CMK (cell line): Measurements from ENCODE around the gene KCNJ6.

ENCODE experiments used
- DNase-seq: peaks from one replicate; pipeline ENCODE4 v3.0.0-alpha.2; 2010; ENCODE audit warnings: low read depth

Gene KCNJ6

DNA sequence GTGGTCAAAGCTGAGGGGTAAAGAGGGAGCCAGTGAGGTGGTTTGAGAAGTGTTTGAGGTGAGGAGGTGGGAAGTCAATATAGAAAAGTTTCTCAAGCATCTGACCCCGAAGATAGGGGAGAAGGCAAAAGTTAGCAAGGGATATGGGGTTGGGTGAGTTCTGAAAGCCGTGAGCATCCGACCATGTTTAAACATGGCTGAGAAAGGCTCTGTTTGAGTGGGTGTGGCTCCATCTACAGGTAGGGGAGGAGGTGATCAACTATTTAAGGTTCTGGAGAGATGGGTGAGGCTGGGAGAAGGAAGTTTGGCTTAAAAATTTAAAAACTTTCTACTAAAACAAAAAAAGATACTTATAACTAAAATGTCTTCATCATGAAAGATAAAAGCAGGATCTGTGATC, 273.8 kb downstream of the KCNJ6 start:
- no peak for DNase-seq

DNA sequence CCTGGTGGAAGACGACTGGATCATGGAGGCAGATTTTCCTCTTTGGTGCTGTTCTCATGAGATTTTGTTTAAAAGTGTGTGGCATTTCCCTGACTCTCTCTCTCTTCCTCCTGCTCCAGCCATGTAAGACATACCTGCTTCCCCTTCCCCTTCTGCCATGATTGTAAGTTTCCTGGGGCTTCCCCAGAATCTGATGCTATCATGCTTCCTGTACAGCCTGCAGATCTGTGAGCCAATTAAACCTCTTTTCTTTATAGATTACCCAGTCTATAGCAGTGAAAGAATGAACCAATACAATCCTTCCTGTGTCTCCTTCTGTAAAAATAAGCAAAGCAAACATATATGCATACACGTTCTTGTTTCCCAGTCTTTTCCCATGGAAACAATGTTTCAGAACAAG, 276.5 kb downstream of the KCNJ6 start:
- no peak for DNase-seq

DNA sequence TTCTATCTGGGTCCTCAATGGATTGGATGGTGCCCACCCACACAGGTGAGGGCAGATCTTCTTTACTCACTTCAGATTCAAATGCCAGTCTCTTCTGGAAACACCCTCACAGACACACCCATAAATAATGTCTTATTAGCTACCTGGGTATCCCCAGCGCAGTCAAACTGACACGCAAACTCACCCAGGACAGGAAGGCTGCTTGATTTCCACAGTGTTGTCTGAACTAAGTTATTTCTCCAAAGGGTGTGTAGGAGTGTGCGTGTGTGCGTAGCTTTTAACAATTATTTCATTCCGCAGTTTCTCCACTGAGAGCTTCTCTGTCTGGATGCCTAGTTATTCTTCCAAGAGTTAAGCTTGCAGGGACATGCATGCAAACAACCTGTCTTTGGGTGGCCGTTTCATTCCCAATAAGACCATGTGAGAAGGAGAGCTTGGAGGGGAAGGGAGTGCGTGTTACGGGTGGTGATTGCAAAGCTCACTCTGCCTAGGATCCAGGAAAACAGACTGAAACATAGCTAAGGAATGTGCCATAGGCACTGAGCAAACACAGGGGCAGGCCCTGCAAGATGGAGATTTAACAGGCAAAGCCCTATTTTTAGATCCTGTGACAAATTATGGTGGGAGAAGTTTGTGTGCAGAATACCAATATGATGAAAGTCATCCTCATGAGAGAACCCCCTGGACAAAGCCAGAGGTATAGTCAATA, 280.0 kb downstream of the KCNJ6 start:
- DNase-seq = no peak

DNA sequence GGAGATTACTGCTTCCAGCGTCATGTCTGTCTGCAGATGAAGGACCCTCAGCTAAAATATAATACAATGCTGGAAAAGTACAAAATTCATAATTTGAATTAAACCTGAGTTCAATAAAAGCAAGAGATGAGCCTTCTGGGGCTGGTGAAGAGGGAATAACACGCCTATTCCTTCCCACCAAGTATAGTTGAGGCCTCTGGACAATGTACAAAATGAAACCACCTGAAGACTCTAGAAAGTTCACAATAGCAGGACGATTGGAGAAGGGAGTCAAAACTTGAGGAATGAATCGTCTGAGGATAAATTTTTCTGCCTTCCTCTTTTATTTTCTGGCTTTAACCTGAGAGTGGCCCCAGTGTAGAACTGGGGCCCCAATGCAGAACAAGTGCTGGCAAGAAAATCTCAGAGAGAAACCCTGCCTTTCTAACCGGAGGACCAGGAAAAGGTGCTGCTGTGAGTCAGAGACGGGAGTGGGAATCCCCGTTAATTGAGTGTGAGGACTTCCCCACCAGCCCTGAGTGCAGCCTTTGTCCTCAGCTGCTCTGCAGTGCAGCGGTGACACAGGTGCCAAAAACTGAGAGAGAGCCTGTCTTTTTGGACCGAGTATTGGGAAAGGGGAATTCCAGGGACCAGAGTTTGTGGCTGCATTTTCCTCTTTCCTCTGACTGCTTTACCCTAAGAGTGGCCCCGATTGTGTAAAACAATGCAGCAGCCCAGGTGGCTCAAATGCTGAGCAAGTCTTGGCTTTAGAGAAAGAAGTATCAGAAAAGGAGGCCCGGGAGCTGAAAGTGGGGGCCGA, 284.7 kb downstream of the KCNJ6 start:
- DNase-seq = no peak

DNA sequence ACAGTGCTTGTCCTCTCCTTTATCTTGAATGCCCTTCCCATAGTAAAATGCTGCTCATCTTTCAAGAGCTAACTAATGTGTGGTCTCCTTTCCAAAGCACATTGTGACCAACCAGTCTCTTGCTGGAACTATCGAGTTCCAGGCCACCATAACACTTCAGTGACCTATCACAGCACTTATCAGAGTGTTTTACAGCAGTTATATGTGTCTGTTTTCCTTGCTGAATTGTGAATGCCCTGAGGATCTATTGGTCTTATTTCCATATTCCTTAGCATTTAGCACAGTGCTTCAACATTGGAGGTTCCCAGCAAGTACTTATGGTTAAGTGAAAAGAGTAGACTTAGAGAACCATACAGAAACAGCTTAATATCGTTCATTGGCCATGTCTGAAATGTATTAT, 285.4 kb downstream of the KCNJ6 start:
- no peak for DNase-seq

DNA sequence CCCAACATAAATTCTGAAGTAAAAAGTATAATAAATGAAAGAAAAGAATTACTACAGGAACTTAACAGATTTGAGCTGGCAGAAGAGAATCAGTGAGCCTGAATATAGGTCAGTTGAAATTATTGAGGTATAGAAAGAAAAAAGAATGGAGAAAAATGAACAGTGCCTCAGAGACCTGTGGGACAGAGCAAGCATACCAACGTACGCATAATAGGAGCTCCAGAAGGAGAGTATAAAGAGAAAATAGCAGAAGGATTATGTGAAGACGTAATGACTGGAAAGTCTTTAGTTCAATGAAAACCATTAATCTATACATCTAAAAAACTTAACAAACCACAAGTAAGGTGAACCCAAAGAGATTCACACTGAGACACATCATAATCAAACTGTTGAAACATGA, 287.9 kb downstream of the KCNJ6 start:
- no peak for DNase-seq

DNA sequence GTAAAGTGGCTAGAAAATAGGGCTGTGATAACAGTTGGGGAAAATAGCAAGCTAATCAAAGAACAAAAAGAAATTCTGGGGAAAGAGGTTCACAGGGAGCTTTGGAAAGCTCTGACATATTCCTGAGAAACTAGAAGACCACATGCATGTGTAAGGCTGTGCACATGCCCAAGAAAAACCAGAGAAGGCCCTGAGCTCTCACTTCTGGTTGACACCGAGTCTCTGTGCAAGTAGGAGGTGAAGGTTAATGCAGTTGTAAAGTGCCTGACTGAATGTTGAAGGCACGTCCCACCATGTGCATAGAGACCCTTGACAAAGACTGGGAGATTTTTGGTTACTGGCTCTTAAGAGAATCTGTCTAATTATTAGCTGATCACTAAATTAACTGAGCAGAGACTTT, 288.7 kb downstream of the KCNJ6 start:
- DNase-seq = no peak

DNA sequence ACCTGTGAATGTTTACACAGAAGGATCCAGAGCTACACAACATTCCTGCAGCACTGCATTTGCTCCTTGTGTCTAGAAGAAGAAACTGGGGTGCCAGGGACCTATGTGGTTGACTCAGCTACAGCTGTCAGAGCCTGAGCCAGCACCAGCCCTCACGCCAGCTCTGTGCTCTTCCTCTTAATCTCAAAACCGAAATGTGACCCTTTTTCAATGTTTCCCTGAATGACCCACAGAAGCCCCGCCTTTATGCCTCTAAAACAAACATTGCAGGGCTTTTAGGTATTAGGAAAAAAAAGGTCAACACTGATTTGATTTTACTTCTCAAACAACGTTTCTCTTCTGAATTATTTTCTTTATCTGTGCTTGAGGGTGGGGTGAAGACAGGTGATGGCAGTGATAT, 289.2 kb downstream of the KCNJ6 start:
- DNase-seq = no peak

DNA sequence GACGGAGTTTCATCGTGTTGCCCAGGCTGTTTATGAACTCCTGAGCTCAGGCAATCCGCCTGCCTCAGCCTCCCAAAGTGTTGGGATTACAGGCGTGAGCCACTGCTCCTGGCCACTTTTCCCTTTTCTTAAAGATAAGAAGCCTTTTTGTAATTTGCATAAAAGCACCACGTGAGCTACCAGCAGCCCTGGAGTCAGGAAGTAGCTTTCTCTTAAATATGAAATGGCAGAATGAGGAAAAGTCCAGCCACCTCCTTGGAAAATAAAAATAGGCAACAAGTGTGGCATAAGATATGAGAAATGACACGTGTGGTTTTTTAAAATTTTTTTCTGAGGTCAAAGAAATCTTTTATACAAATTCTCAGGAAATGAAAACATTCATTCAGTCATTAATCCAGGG, 289.9 kb downstream of the KCNJ6 start:
- no peak for DNase-seq

DNA sequence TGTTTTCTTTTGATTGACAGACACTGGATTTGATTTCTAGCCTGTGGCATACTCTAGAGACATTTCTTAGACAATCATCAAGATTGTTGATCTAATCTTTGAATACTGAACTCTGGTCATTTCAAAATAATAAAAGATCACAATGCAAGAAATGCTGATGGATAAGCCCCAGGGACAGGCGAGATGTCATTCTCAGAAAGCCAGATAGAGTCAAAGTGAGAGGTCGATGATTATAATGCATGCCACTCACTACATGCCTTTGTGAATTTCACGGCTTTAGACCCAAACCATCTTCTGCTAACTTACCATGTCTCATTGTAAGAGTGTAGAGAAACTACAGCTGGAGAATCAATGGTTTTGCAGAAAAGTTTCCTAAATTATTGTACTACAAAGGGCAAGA, 292.6 kb downstream of the KCNJ6 start:
- DNase-seq = no peak

DNA sequence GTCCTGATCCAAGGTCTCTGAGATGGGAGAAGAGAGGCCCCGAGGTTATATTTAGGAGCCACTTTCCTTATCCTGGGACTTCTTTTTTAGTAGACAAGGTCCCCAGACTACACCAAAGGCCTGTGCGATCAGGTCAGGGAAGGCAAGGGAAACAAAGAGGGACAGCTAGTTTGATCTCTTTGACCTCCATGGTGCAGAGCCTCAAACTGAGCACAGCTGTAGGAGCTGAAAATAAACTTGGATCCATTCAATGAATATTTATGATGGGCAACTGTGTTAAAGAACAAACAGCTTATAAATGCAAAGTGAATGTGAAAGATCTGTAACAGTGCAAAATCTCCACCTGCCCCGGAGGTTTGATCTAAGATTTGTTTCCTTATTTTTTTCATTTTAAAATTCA, 293.1 kb downstream of the KCNJ6 start:
- no peak for DNase-seq

DNA sequence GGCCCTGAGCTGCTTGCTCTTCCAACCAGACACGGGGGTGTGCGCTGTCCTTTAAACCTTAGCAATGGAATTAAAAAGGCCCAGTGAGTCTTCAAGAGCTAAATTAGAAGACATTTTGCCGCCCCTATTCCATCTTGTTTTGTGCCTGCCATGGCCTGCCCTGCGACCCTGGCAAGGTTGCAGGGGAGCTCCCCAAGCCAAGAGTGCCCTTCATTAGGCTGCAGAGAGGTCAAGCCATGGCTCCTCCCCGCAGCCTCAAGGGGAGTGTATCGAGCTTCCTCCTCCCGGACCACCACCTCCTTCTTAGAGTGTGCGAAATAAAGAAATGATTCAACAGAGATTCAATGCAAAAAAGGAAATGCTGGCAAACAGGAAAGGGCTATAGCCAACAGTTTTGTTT, 293.5 kb downstream of the KCNJ6 start:
- DNase-seq = no peak

DNA sequence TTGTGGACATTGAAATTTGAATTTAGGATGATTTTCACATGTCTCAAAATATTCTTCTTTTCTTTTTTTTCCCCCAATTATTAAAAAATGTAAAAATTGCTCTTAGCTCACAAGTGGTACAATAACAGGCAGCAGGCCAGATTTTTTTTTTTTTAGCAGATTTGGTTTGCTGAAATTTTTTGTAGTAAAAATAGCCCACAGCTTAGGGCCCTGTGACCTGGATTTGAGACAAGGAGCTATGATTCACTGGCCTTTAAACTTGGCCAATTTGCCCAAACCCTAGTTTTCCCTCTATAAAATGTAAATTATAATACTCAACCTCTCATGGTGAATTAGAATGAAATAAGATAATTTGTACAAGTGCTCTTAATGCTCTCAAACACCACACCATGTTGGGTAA, 295.9 kb downstream of the KCNJ6 start:
- DNase-seq = no peak

DNA sequence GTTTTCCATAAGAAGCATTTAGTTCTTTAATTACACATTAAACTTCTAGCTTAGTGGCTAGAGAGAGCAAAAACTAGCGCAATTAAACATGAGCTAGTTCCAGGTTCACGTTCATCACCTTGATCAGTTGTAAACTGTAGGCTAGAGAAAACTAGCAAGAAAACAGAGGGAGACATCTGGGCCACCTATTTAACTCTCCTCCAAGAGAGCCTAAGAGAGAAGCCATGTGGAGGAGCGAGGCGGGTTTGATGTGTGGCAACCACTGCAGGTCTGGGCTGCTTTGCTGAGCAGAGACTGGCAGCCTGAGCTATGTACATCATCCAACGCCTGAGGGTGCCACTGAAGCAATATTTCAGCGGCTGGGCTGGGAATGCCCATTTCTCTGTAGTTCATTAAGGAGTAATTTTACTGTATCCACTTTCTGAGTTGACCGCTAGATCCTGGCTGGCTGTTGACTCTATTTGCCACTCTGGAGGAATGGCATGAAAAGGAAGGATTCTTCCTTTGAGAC, 296.7 kb downstream of the KCNJ6 start:
- DNase-seq = no peak

DNA sequence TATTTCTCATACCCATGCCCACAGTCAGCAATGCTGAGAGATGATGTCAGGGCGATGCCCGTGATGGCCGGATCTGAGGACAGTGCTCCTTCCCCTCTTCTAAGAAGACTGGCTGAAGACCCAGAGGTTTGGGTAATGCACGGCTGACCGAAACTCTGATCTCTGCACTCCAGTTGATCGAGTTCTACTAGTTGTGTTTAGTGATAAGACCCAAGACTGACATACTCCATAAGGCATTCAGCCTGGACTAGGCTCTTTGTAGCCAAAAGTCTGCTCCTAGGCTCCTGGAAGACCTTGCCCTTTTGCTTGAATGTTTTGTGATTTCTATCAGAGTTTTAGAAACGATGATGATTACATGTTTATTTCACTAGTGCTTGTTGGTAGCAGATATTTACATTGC, 298.2 kb downstream of the KCNJ6 start:
- DNase-seq = no peak

DNA sequence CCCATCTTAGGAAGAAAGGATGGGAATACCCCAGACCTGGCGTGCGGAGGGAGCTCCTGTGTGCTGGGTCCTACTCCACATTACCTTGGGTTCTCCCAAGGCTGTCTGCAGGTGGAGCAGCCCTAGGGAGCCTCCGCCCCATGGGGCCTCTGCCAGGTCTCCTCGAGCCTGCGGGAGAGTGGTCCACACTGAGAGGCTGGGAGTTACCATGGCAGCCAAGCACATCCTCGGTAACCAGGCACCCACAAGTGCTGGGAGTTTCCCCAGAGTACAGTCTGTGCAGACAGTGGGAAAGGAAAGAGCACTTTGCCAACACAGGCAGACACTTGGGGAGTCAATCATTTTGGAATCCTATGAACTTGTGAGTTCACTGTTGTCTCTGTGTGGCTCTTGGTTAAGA, 300.3 kb downstream of the KCNJ6 start:
- no peak for DNase-seq

DNA sequence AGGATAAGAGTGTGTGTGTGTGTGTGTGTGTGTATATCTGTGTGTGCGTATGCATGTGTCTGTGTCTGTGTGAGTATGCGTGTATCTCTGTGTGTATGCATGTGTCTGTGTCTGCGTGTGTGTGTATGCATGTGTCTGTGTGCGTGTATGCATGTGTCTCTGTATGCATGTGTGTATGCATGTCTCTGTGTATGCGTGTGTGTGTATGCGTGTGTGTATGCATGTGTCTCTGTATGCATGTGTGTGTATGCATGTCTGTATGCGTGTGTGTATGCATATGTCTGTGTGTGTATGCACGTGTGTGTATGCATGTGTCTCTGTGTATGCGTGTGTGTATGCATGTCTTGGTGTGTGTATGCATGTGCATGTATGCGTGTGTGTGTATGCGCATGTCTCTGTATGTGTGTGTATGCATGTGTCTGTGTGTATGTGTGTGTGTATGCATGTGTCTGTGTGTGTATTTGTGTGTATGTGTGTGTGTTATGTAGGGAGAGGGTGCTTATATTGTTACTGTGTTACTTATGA, 301.8 kb downstream of the KCNJ6 start:
- DNase-seq = no peak

DNA sequence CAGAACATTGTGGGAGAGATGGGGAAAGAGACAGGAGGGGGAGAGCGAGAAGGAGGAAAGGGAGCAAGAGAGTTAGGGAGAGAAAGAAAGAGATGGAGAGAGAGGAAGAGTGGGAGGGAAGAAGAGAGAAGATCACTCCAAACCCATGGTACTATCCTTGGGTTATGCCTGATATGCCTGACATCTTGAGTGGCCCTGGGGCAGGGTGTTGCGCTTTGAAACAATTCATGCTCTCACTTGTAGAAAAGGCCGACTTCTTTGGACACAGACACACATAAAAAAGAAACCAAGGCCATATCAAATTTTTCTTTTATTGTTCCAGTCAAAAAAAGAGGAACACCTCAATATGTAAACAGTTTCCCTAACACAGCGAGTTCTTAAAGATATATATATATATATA, 309.2 kb downstream of the KCNJ6 start:
- DNase-seq = no peak

DNA sequence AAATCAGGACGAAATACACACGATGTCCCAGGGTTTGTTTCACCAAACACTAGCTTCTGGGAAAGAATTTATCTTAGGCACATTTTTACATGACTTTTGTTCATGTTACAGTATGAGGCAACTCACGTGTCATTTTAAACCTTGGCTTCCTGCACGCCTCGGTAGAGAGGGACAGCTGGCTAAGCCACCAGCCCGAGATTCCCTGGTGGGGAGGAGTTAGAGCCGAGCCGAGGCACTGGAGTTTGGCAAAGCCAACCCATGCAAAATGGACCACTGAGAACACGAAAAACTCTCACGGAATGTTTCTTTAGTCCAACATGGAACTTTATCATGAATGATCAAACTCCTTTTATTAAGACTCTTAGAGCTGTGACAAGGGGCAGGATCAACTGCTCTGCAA, 309.7 kb downstream of the KCNJ6 start:
- DNase-seq = no peak

DNA sequence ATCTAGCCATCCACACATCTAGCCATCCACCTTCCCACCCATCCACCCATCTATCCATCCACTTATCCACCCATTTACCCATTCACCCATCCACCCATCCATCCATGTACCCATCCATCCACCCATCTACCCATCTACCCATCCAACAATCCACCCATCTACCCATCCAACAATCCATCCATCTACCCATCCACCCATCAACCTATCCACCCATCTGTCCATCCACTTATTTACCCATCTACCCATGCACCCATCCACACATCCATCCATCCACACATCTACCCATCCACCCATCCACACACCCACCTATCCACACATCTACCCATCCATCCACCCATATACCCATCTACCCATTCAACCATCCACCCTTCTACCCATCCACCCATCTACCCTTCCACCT, 311.3 kb downstream of the KCNJ6 start:
- DNase-seq = no peak

DNA sequence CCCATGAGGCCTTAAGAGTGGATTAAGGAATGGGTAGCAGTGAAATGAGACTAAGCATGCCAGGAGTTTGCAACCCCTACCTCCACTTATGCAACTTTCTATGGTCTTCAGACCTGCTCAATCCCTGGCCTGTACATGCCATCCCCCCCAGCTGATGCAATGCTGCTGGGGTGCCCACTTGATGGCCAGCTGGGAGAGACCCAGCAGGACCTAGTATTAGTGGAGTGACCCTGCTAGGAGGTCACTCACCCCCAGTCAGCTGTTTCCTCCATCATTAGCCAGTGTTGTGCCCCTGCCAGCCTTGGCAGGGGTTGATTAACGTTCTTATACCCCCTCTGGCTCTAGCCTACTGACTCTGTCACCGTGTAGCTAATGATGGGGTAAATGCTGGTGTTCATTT, 313.1 kb downstream of the KCNJ6 start:
- no peak for DNase-seq

DNA sequence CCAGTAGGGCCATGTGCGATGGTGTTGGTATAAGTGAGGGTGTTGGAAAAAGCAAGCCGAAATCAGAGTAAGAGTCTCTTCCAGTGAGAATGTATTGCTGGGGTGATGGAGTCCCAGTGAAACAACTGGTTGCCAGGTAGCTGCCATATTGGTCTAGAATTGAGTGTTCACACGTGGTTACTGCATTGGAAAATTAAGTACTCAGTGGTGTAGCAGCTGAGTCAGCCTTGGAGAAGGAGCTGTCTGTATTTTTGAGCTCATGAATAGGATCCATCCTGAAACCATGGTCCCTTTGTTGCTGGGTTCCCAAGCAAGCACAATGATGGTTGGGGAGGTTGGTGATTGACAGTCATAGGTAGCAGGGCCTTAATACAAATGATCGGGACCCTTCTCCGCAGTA, 314.3 kb downstream of the KCNJ6 start:
- DNase-seq = no peak

DNA sequence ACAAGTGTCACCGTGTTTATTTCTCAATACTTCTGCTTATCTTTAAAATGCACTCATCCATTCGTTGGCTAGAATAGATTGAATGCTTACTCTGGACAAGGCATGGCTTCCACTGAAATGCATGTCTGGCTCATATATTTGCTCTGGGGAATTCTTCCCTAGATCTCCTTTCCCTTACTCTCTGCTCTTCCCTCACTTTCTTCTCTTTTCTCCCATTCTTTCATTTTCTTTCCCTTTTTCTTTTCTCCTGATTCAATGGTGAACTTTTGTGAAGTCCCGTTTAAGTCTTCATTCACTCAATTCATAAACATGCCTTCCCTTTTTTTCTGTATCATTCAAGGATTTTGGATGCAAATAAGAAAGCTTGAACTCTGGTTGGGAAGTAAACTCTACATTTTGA, 315.2 kb downstream of the KCNJ6 start:
- no peak for DNase-seq

DNA sequence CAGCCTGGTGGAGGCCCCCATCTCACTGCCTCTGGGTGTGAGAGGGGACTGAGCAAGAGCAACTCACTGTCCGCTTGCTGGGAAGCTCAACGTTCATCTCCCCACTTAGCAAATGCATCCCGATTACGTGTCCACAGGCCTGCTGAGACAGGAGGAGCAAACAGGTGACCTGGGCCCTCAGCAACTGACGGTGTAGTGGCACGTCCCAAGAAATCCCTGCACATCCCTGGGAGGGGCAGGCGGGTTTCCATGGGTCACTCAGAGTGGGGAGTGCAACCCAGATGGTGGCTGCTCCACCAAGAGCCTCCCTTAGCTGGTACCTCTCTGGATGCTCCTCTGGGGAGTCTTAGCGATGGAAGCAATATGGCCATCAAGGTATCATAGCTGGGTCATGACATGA, 320.3 kb downstream of the KCNJ6 start:
- DNase-seq = no peak
